Naive B cell (primary cell): ENCODE data around the gene SPSB4. TPM values are rescaled to one million over a fixed set of nuclear protein-coding genes. Genes with fewer than 3 reads are reported as not detected.

Experiments
- ATAC-seq, 2 donors: fragments of 150-1000 bp; cut with Tn5 transposase; 2 replicates each; pipeline ENCODE4 v1.10.0; 2021; ENCODE audit warnings: low read depth in 2 of 2, mild to moderate bottlenecking in 2 of 2, moderate library complexity in 2 of 2
- DNase-seq: peaks from one replicate; pipeline ENCODE4 v3.0.0; 2022
- H3K27ac Mint-ChIP-seq, 6 donors: one replicate each; pipeline ENCODE4 v1.8.0; 2020 to 2022; ENCODE audit warnings: mild to moderate bottlenecking in 6 of 6, mixed read lengths in 6 of 6, moderate library complexity in 5 of 6, inconsistent platforms in 2 of 6
- H3K27me3 Mint-ChIP-seq, 3 donors: one replicate each; pipeline ENCODE4 v1.8.0; 2021 to 2022; ENCODE audit warnings: mixed read lengths in 3 of 3, mild to moderate bottlenecking in 1 of 3
- H3K36me3 Mint-ChIP-seq, 2 donors: one replicate each; pipeline ENCODE4 v1.8.0; 2020 to 2022; ENCODE audit warnings: mixed read lengths in 2 of 2, inconsistent platforms in 1 of 2, mild to moderate bottlenecking in 1 of 2
- H3K4me1 Mint-ChIP-seq, 3 donors: one replicate each; pipeline ENCODE4 v1.8.0; 2020 to 2022; ENCODE audit warnings: mixed read lengths in 3 of 3, inconsistent platforms in 1 of 3, mild to moderate bottlenecking in 1 of 3, moderate library complexity in 1 of 3
- H3K4me3 Mint-ChIP-seq, 8 donors: one replicate each; pipeline ENCODE4 v1.8.0; 2020 to 2022; ENCODE audit warnings: mild to moderate bottlenecking in 8 of 8, mixed read lengths in 8 of 8, moderate library complexity in 8 of 8, inconsistent platforms in 2 of 8
- H3K9me3 Mint-ChIP-seq, 7 donors: one replicate each; pipeline ENCODE4 v1.8.0; 2020 to 2022; ENCODE audit warnings: mixed read lengths in 7 of 7, mild to moderate bottlenecking in 5 of 7, inconsistent platforms in 2 of 7, moderate library complexity in 1 of 7
- polyA plus RNA-seq, 6 donors: library from polyadenylated mRNA; unstranded; fragments of 300-500 nt; fragmentation: Illumina TruSeq; gene quantifications; one replicate each; pipeline ENCODE4 v1.2.3, GENCODE V29; 2021; ENCODE audit warnings: low read depth in 6 of 6

SPSB4 gene
- polyA plus RNA-seq, 6 donors from 2014 or later, result not detected

GRCh38 chr3:141072950-141073349 is 21.8 kb downstream of the SPSB4 start:
- H3K4me3 Mint-ChIP-seq, result no peak overlapping the region
- ATAC-seq, result no peak
- no peaks in the 10 kb centered on the region for H3K36me3 Mint-ChIP-seq
- H3K27me3 Mint-ChIP-seq, result peaks cover 0 to 6% (median 0%) of the 10 kb centered on the region in 3 donors
- H3K4me1 Mint-ChIP-seq, result peaks cover 10 to 17% (median 16%) of the 10 kb centered on the region in 3 donors
- no peak overlapping the region for H3K27ac Mint-ChIP-seq
- no peak for DNase-seq
- no peaks in the 10 kb centered on the region for H3K9me3 Mint-ChIP-seq

- H3K36me3 Mint-ChIP-seq, result no peaks in the 10 kb centered on the region
- H3K4me3 Mint-ChIP-seq, result no peak overlapping the region
- H3K27ac Mint-ChIP-seq, result no peak overlapping the region
- ATAC-seq (no peak), DNase-seq (no peak)
- peaks cover 0 to 4% (median 0%) of the 10 kb centered on the region in 3 donors for H3K27me3 Mint-ChIP-seq
- peaks cover 10 to 17% (median 16%) of the 10 kb centered on the region in 3 donors for H3K4me1 Mint-ChIP-seq
- H3K9me3 Mint-ChIP-seq, result no peaks in the 10 kb centered on the region
Measured at GRCh38 chr3:141073580-141073979, 22.4 kb downstream of the SPSB4 start.

GRCh38 chr3:141074529-141074928 is 23.4 kb downstream of the SPSB4 start:
- H3K4me3 Mint-ChIP-seq, result peak overlapping the region in 1 of 8 donors; percentile 41
- H3K9me3 Mint-ChIP-seq, result no peaks in the 10 kb centered on the region
- H3K27ac Mint-ChIP-seq, result peak overlapping the region in 1 of 6 donors; percentile 52
- H3K4me1 Mint-ChIP-seq, result peaks cover 10 to 17% (median 16%) of the 10 kb centered on the region in 3 donors
- H3K27me3 Mint-ChIP-seq, result no peaks in the 10 kb centered on the region
- ATAC-seq (no peak), DNase-seq (no peak)
- no peaks in the 10 kb centered on the region for H3K36me3 Mint-ChIP-seq

GRCh38 chr3:141076036-141076773 is 25.1 kb downstream of the SPSB4 start:
- H3K36me3 Mint-ChIP-seq, result no peaks in the 10 kb centered on the region
- no peaks in the 10 kb centered on the region for H3K9me3 Mint-ChIP-seq
- H3K4me3 Mint-ChIP-seq, result peak overlapping the region in 7 of 8 donors; percentile 18 to 85 (median 81)
- DNase-seq (no peak), ATAC-seq (no peak)
- H3K27ac Mint-ChIP-seq, result peak overlapping the region in 4 of 6 donors; percentile 6 to 71 (median 38)
- H3K4me1 Mint-ChIP-seq, result peaks cover 10 to 17% (median 16%) of the 10 kb centered on the region in 3 donors
- no peaks in the 10 kb centered on the region for H3K27me3 Mint-ChIP-seq

GRCh38 chr3:141076797-141077571 is 25.8 kb downstream of the SPSB4 start:
- DNase-seq, result peak; percentile 35
- H3K4me3 Mint-ChIP-seq, result peak overlapping the region; percentile 31 to 89 (median 82)
- peak; percentile 82 to 87 for ATAC-seq
- H3K4me1 Mint-ChIP-seq, result peaks cover 10 to 17% (median 16%) of the 10 kb centered on the region in 3 donors
- no peaks in the 10 kb centered on the region for H3K36me3 Mint-ChIP-seq
- peak overlapping the region; percentile 57 to 79 (median 68) for H3K27ac Mint-ChIP-seq
- H3K27me3 Mint-ChIP-seq, result no peaks in the 10 kb centered on the region
- H3K9me3 Mint-ChIP-seq, result no peaks in the 10 kb centered on the region

GRCh38 chr3:141077631-141078030 is 26.5 kb downstream of the SPSB4 start:
- Mint-ChIP-seq H3K27me3 (no peaks in the 10 kb centered on the region), H3K27ac (peak overlapping the region in 5 of 6 donors; percentile 14 to 73 (median 60)), H3K36me3 (no peaks in the 10 kb centered on the region), H3K9me3 (no peaks in the 10 kb centered on the region), H3K4me3 (peak overlapping the region in 7 of 8 donors; percentile 31 to 89 (median 84)), H3K4me1 (peaks cover 10 to 17% (median 16%) of the 10 kb centered on the region in 3 donors)
- no peak for DNase-seq
- no peak for ATAC-seq

- Mint-ChIP-seq H3K4me1 (peaks cover 10 to 17% (median 16%) of the 10 kb centered on the region in 3 donors), H3K36me3 (no peaks in the 10 kb centered on the region), H3K9me3 (no peaks in the 10 kb centered on the region), H3K27ac (no peak overlapping the region), H3K27me3 (peaks cover 0 to 1% (median 0%) of the 10 kb centered on the region in 3 donors), H3K4me3 (peak overlapping the region in 3 of 8 donors; percentile 19 to 81 (median 39))
- ATAC-seq (no peak), DNase-seq (no peak)
Measured at GRCh38 chr3:141078200-141078599, 27.1 kb downstream of the SPSB4 start.

GRCh38 chr3:141080431-141080830 is 29.3 kb downstream of the SPSB4 start:
- H3K4me3 Mint-ChIP-seq, result peak overlapping the region in 1 of 8 donors; percentile 29
- peaks cover 10 to 17% (median 16%) of the 10 kb centered on the region in 3 donors for H3K4me1 Mint-ChIP-seq
- ATAC-seq (no peak), DNase-seq (no peak)
- no peak overlapping the region for H3K27ac Mint-ChIP-seq
- peaks cover 0 to 14% (median 7%) of the 10 kb centered on the region in 3 donors for H3K27me3 Mint-ChIP-seq
- H3K9me3 Mint-ChIP-seq, result no peaks in the 10 kb centered on the region
- H3K36me3 Mint-ChIP-seq, result no peaks in the 10 kb centered on the region

- peaks cover under 1 to 14% (median 7%) of the 10 kb centered on the region in 3 donors for H3K27me3 Mint-ChIP-seq
- no peak overlapping the region for H3K27ac Mint-ChIP-seq
- ATAC-seq, result no peak
- H3K4me1 Mint-ChIP-seq, result peaks cover 10 to 14% (median 13%) of the 10 kb centered on the region in 3 donors
- H3K4me3 Mint-ChIP-seq, result no peak overlapping the region
- no peaks in the 10 kb centered on the region for H3K36me3 Mint-ChIP-seq
- DNase-seq, result no peak
- no peaks in the 10 kb centered on the region for H3K9me3 Mint-ChIP-seq
Measured at GRCh38 chr3:141081141-141081795, 30.1 kb downstream of the SPSB4 start.

- ATAC-seq (no peak), DNase-seq (no peak)
- H3K27me3 Mint-ChIP-seq, result peaks cover 5 to 20% (median 10%) of the 10 kb centered on the region in 3 donors
- H3K4me1 Mint-ChIP-seq, result peaks cover 5 to 6% (median 5%) of the 10 kb centered on the region in 3 donors
- H3K27ac Mint-ChIP-seq, result peak overlapping the region in 1 of 6 donors; percentile 59
- no peak overlapping the region for H3K4me3 Mint-ChIP-seq
- no peaks in the 10 kb centered on the region for H3K9me3 Mint-ChIP-seq
- no peaks in the 10 kb centered on the region for H3K36me3 Mint-ChIP-seq
Measured at GRCh38 chr3:141082064-141082463, 30.9 kb downstream of the SPSB4 start.

- Mint-ChIP-seq H3K4me1 (no peaks in the 10 kb centered on the region), H3K27me3 (peaks cover 5 to 24% (median 12%) of the 10 kb centered on the region in 3 donors), H3K27ac (no peak overlapping the region), H3K36me3 (no peaks in the 10 kb centered on the region), H3K4me3 (no peak overlapping the region), H3K9me3 (no peaks in the 10 kb centered on the region)
- no peak for ATAC-seq
- DNase-seq, result no peak
Measured at GRCh38 chr3:141083226-141083625, 32.1 kb downstream of the SPSB4 start.

GRCh38 chr3:141083836-141084649 is 32.9 kb downstream of the SPSB4 start:
- Mint-ChIP-seq H3K27me3 (peaks cover 9 to 31% (median 12%) of the 10 kb centered on the region in 3 donors), H3K4me1 (no peaks in the 10 kb centered on the region), H3K27ac (no peak overlapping the region), H3K4me3 (no peak overlapping the region), H3K9me3 (no peaks in the 10 kb centered on the region), H3K36me3 (no peaks in the 10 kb centered on the region)
- DNase-seq (no peak), ATAC-seq (no peak)
